ENCODE data around the gene HNRNPUL2.
"Not testable (repeated sequence)": the region's sequence is repeated elsewhere in the genome, so short reads cannot be mapped to it uniquely, and the experiment has no call there.

Gene HNRNPUL2

GRCh38 chr11:62726156-62726914 is 922 bp downstream of the HNRNPUL2 start:
- DNase-seq, result peak in 1 of 4 experiments; percentile 30

- DNase-seq, result no peak
Measured at GRCh38 chr11:62725646-62726045, 1.6 kb downstream of the HNRNPUL2 start.

GRCh38 chr11:62724171-62724570 is 3.1 kb downstream of the HNRNPUL2 start:
- DNase-seq, result no peak

- no peak for DNase-seq
Measured at GRCh38 chr11:62721994-62722393, 5.3 kb downstream of the HNRNPUL2 start.

GRCh38 chr11:62719302-62719978 is 7.8 kb downstream of the HNRNPUL2 start:
- DNase-seq, result no peak

- no peak for DNase-seq
Measured at GRCh38 chr11:62716816-62717215, 10.4 kb downstream of the HNRNPUL2 start.

GRCh38 chr11:62716206-62716605 is 11.1 kb downstream of the HNRNPUL2 start:
- no peak for DNase-seq

- no peak for DNase-seq
Measured at GRCh38 chr11:62715150-62716130, 11.8 kb downstream of the HNRNPUL2 start.

- no peak for DNase-seq
Measured at GRCh38 chr11:62713343-62713742, 13.9 kb downstream of the HNRNPUL2 start.

GRCh38 chr11:62712861-62713260 is 14.4 kb downstream of the HNRNPUL2 start:
- no peak for DNase-seq

- no peak for DNase-seq
Measured at GRCh38 chr11:62712276-62712812, 14.9 kb downstream of the HNRNPUL2 start.

- no peak for DNase-seq
Measured at GRCh38 chr11:62710001-62710345, 17.3 kb downstream of the HNRNPUL2 start.

GRCh38 chr11:62709247-62710000 is 17.8 kb downstream of the HNRNPUL2 start:
- peak; percentile 83 to 93 (median 88) for DNase-seq

GRCh38 chr11:62708793-62709192 is 18.5 kb downstream of the HNRNPUL2 start:
- DNase-seq, result peak in 2 of 4 experiments; percentile 21 to 31

- DNase-seq, result no peak
Measured at GRCh38 chr11:62708392-62708791, 18.9 kb downstream of the HNRNPUL2 start.

GRCh38 chr11:62707277-62707861 is 19.9 kb downstream of the HNRNPUL2 start, which contains the start of the genes BSCL2 and GNG3:
BSCL2 (minus strand) TSS chr11:62707424; CDS start chr11:62707195, 229 bp downstream.
GNG3 (plus strand) TSS chr11:62707676; CDS start chr11:62708296, 620 bp downstream.
- no peak for DNase-seq

- DNase-seq, result no peak
Measured at GRCh38 chr11:62706850-62707247, 20.4 kb downstream of the HNRNPUL2 start.

- peak; percentile 87 to 92 (median 91) for DNase-seq
Measured at GRCh38 chr11:62705880-62706849, 21.1 kb downstream of the HNRNPUL2 start.

- no peak for DNase-seq
Measured at GRCh38 chr11:62705413-62705812, 21.8 kb downstream of the HNRNPUL2 start.

GRCh38 chr11:62703921-62704320 is 23.3 kb downstream of the HNRNPUL2 start:
- not testable (repeated sequence) for DNase-seq

Measured in activated CD4-positive, CD25-positive, alpha-beta regulatory T cell (primary cell).